A673 (cell line): ENCODE measurements around the gene ETFB.

ENCODE experiments used
- CTCF ChIP-seq: fragments of 300-800, 200-600 bp; sonication (generic); conservative IDR thresholded peaks from 2 replicates; pipeline ENCODE4 v1.5.1; 2017; ENCODE audit warnings: low read depth, mild to moderate bottlenecking, antibody characterized with exemption, low read length, moderate library complexity, mixed read lengths
- EZH2 ChIP-seq: fragments of 200-600 bp; sonication (generic); IDR thresholded peaks from 2 replicates; pipeline ENCODE4 v1.6.1; 2017; ENCODE audit warnings: borderline replicate concordance, low read depth, mild to moderate bottlenecking, mixed read lengths, antibody characterized with exemption, low read length; ENCODE audit not compliant: poor library complexity, severe bottlenecking

- TF ChIP-seq CTCF: no peak
- no peak for TF ChIP-seq EZH2
These were observed 4.0 kb upstream of the ETFB start for GRCh38 chr19:51370230-51370629.
